Activated T-cell treated with anti-CD3 and anti-CD28 coated beads, Interleukin-2, amount 50 U/mL, for 72 hours (primary cell): Measurements from ENCODE around the gene GAA. TPM values are rescaled to one million over a fixed set of nuclear protein-coding genes. Genes with fewer than 3 reads are reported as not detected.
A peak's percentile ranks its signal among the peaks of the same experiment; 100 is the strongest.

Experiments used
- ATAC-seq, 2 donors: fragments of 150-1000 bp; cut with Tn5 transposase; replicated peaks in 1 of 2; 2 replicates each; pipeline ENCODE4 v1.10.0; 2021; ENCODE audit warnings: moderate library complexity in 2 of 2, mild to moderate bottlenecking in 1 of 2
- DNase-seq, 2 donors: peaks; one replicate each; pipeline ENCODE4 v3.0.0; 2021 to 2022; ENCODE audit warnings: mixed read lengths in 1 of 2
- H3K27ac Mint-ChIP-seq: one replicate; pipeline ENCODE4 v1.8.0; 2022; ENCODE audit warnings: mild to moderate bottlenecking, moderate library complexity, mixed read lengths
- H3K27me3 Mint-ChIP-seq: one replicate; pipeline ENCODE4 v1.8.0; 2022; ENCODE audit warnings: low read depth, mixed read lengths
- H3K36me3 Mint-ChIP-seq, 2 donors: one replicate each; pipeline ENCODE4 v1.8.0; 2022; ENCODE audit warnings: mixed read lengths in 2 of 2, mild to moderate bottlenecking in 1 of 2; ENCODE audit not compliant: insufficient read depth in 2 of 2
- H3K4me1 Mint-ChIP-seq: one replicate; pipeline ENCODE4 v1.8.0; 2022; ENCODE audit warnings: low read depth, mixed read lengths
- H3K4me3 Mint-ChIP-seq, 2 donors: one replicate each; pipeline ENCODE4 v1.8.0; 2022; ENCODE audit warnings: mild to moderate bottlenecking in 2 of 2, mixed read lengths in 2 of 2, moderate library complexity in 2 of 2
- H3K9me3 Mint-ChIP-seq, 2 donors: one replicate each; pipeline ENCODE4 v1.8.0; 2022; ENCODE audit warnings: mixed read lengths in 2 of 2
- total RNA-seq, 2 donors: library from RNA; stranded (reverse); gene quantifications; one replicate each; pipeline ENCODE4 v1.2.3, GENCODE V29; 2022

Gene GAA
- total RNA-seq, 2 donors from 2014 or later: 31.7 to 37.1 TPM

DNA sequence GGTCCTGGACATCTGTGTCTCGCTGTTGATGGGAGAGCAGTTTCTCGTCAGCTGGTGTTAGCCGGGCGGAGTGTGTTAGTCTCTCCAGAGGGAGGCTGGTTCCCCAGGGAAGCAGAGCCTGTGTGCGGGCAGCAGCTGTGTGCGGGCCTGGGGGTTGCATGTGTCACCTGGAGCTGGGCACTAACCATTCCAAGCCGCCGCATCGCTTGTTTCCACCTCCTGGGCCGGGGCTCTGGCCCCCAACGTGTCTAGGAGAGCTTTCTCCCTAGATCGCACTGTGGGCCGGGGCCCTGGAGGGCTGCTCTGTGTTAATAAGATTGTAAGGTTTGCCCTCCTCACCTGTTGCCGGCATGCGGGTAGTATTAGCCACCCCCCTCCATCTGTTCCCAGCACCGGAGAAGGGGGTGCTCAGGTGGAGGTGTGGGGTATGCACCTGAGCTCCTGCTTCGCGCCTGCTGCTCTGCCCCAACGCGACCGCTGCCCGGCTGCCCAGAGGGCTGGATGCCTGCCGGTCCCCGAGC lies 17.9 kb downstream of the GAA start:
- Mint-ChIP-seq H3K27me3 (no peaks in the 10 kb centered on the region), H3K4me1 (no peaks in the 10 kb centered on the region), H3K9me3 (peaks cover 0 to 2% of the 10 kb centered on the region in 2 donors), H3K4me3 (no peak overlapping the region), H3K27ac (no peak overlapping the region), H3K36me3 (peaks cover 3% of the 10 kb centered on the region in 2 donors)
- ATAC-seq: no peak
- DNase-seq: no peak

DNA sequence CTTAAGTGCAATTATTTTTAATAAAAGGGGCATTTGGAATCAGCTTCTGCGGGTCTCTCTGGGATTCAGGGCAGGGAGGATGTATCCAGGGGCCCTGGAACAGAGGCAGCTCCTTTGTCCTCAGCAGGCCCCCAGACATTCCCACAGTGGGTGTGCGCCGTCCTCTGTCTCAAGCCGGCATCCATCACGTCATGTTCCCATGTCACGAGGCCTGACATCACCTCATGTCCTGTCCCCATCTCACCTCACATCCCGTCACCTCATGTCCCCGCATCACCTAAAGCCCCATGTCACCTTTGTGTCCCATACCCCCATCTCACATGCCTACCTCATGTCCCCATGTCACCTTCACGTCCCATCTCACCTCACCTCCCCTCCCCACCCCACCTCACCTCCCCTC lies 18.5 kb downstream of the GAA start:
- Mint-ChIP-seq H3K4me3 (no peak overlapping the region), H3K27me3 (no peaks in the 10 kb centered on the region), H3K36me3 (peaks cover 3% of the 10 kb centered on the region in 2 donors), H3K9me3 (peaks cover 0 to 2% of the 10 kb centered on the region in 2 donors), H3K4me1 (no peaks in the 10 kb centered on the region), H3K27ac (no peak overlapping the region)
- no peak for ATAC-seq
- DNase-seq: no peak

DNA sequence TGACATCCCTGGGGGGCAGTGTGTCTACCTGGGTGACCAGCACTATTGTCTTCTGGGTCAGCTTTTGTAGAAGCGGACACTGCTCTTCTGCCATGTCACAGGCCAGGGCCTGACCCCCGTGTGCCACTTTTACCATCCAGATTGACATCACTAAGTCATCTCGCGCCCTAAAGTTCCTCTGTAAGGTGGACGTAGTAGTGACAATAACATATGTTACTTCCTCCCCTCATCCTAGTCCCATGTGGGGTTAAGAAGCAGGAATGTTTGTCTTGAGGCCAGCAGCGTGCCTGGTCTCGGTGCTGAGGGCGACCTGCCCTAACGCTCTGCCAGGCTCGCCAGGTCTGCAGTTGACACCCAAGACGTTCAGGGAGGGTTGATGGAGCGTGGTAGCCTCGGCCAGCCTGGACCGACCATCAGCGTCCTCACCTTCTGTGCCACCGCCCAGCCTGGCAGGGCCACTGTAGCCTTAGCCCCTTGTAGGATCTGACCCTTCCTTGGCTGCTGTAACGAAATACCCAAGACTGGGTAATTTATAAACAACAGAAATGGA lies 20.7 kb downstream of the GAA start:
- no peaks in the 10 kb centered on the region for H3K9me3 Mint-ChIP-seq
- DNase-seq: no peak
- H3K4me1 Mint-ChIP-seq: no peaks in the 10 kb centered on the region
- ATAC-seq: no peak
- no peaks in the 10 kb centered on the region for H3K36me3 Mint-ChIP-seq
- H3K27me3 Mint-ChIP-seq: no peaks in the 10 kb centered on the region
- H3K4me3 Mint-ChIP-seq: no peak overlapping the region
- H3K27ac Mint-ChIP-seq: no peak overlapping the region

DNA sequence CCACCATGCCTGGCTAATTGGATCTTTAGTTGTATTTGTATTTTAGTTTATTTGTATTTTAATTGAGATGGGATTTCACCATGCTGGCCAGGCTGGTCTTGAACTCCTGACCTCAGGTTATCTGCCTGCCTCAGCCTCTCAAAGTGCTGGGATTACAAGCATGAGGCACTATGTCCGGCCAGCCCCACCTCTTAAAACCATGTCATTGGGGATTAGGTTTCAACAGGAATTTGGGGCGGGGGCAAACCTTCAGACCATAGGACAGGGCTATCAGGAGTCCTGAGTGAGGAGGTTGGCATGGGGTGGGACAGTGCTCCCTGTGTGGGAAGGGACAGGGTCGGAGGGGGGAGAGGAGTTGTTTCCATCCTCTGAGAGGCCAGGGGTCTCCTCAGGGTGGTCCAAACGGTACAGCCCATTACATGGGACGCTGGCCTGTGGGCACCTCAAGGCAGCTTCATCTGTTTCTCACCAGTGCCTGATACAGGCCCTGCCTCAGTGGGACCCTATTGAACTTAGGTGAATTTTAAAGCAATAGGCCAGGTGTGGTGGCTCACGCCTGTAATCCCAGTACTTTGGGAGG lies 21.6 kb downstream of the GAA start:
- no peaks in the 10 kb centered on the region for H3K27me3 Mint-ChIP-seq
- no peak overlapping the region for H3K4me3 Mint-ChIP-seq
- no peak for DNase-seq
- no peaks in the 10 kb centered on the region for H3K36me3 Mint-ChIP-seq
- no peak for ATAC-seq
- H3K4me1 Mint-ChIP-seq: no peaks in the 10 kb centered on the region
- H3K27ac Mint-ChIP-seq: no peak overlapping the region
- H3K9me3 Mint-ChIP-seq: no peaks in the 10 kb centered on the region

DNA sequence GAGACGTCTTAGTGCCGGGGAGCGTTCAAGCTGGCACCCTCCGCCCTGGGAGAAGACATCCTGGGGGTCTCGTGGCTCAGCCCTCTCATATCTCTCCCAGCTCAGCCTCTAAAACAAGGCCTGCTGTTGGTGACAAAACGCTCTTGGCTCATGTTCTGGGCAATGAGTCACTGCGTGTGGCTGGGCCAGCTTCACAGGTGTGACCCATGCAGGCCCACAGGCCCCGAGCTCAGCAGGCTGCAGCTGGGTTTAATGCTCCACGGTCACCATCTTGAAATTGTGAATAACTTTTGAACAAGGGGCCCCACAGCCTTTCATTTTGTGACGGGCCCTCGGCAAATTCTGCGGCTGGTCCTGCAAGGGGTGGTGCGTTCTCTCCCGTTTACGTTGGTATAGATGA lies 22.4 kb downstream of the GAA start:
- no peaks in the 10 kb centered on the region for H3K4me1 Mint-ChIP-seq
- ATAC-seq: no peak
- no peak overlapping the region for H3K27ac Mint-ChIP-seq

DNA sequence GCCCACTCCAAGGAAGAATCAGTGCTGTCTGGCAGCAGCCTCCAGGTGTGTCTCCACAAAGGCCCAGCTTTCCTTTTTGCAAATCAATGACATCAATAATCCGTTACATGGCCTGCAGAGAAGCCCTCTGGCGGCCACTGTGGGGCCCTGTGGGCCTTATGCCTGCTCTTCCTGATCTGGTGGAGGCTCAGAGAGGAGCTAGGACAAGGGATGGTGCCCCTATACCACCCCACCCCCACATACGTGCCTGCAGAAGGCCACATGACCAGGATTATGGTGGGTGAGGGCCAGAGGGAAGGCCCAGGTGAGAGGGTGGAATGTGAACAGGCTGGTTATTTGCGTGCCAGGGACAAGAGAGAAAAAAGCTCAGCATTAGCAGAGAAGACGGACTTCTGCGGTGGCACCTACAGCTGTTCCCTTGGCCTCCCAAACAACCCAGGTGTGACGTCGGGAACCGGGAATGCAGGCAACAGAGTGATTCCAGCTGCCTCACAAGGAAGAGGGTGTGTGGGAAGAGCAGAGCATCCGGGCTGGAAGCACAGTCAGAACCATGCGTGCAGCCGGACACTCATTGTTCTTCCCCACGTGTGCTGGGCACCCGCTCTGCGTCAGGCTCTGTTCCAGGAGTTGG lies 23.1 kb downstream of the GAA start:
- peak in 1 of 2 donors; percentile 20 for ATAC-seq
- no peak for DNase-seq
- Mint-ChIP-seq H3K36me3 (no peaks in the 10 kb centered on the region), H3K9me3 (no peaks in the 10 kb centered on the region), H3K4me3 (no peak overlapping the region), H3K27me3 (peaks cover 10% of the 10 kb centered on the region), H3K4me1 (no peaks in the 10 kb centered on the region), H3K27ac (no peak overlapping the region)

More for the DNA sequence above, 22.4 kb downstream of the GAA start:
- Mint-ChIP-seq H3K4me3 (no peak overlapping the region), H3K27me3 (peaks cover 3% of the 10 kb centered on the region), H3K36me3 (no peaks in the 10 kb centered on the region), H3K9me3 (no peaks in the 10 kb centered on the region)
- DNase-seq: no peak

DNA sequence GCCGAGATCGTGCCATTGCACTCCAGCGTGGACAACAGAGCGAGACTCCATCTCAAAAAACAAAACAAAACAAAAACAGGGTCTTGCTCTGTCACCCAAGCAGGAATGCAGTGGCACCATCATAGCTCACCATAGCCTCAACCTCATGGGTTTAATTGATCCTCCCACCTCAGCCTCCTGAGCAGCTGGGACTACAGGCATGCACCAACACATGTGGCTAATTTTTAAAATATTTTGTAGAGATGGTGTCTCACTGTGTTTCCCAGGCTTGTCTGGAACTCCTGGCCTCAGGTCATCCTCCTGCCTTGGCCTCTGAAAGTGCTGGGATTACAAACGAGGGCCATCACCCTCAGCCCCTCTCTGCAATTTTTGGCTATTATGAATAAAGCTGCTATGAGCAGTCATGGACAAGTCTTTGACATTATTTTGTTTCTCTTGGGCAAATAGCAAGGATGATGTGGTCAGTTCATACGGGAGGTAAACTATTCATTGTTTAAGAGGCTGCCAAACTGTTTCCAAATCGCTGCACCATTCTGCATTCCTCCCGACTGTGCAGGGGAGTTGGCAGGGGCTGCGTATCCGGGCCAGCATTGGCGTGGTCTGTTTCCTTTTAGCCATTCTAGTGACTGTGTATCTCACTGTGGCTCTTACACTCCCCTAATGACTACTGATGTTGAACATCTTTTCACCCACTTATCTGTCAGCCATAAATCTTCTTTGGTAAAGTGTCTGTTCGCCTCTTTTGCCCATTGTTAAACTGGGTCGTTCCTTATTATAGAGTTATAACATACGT lies 24.5 kb downstream of the GAA start:
- DNase-seq (no peak), ATAC-seq (no peak)
- Mint-ChIP-seq H3K27me3 (peaks cover 17% of the 10 kb centered on the region), H3K4me1 (no peaks in the 10 kb centered on the region), H3K36me3 (no peaks in the 10 kb centered on the region), H3K4me3 (no peak overlapping the region), H3K27ac (no peak overlapping the region), H3K9me3 (no peaks in the 10 kb centered on the region)

DNA sequence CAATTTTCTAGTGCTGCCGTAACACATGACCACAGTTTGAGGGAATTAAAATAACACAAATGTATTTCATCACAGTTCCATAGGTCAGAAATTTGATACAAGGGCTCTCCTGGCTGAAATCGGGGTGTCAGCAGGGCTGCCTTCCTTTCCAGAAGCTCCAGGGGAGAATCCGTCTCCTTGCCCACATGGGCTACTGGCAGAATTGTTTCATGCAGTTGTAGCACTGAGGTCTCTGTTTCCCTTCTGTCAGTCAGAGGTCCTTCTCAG lies 25.0 kb downstream of the GAA start:
- Mint-ChIP-seq H3K9me3 (no peaks in the 10 kb centered on the region), H3K36me3 (no peaks in the 10 kb centered on the region), H3K27me3 (peaks cover 17% of the 10 kb centered on the region), H3K4me1 (no peaks in the 10 kb centered on the region), H3K4me3 (no peak overlapping the region), H3K27ac (no peak overlapping the region)
- DNase-seq (no peak), ATAC-seq (no peak)

DNA sequence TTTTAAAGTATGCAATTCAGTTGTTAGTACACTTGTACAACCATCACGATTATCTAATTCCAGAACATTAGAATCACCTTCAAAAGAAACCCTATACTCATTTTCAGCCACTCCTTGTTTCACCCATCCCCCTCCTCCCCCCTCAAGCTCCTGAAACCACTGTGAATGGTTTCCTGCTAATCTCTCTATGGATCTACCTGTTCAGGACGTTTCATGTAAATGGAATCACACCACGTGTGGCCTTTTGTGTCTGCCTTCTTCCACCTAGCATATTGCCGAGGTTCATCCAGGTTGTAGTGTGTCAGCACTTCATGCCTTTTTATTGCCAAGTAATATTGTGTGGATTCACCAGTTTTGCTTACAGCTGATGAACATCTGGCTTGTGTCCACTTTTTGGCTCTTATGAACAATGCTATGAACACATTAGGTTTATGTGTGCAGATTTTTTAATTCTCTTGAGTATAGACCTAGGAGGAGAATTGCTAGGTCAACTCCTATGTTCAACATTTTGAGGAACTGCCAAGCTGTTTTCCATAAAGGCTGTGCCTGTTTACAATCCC lies 27.7 kb downstream of the GAA start:
- H3K9me3 Mint-ChIP-seq: no peaks in the 10 kb centered on the region
- peaks cover 17% of the 10 kb centered on the region for H3K27me3 Mint-ChIP-seq
- no peak overlapping the region for H3K27ac Mint-ChIP-seq
- no peaks in the 10 kb centered on the region for H3K4me1 Mint-ChIP-seq
- H3K4me3 Mint-ChIP-seq: no peak overlapping the region
- H3K36me3 Mint-ChIP-seq: peaks cover 0 to 10% of the 10 kb centered on the region in 2 donors
- ATAC-seq: no peak
- DNase-seq: no peak

DNA sequence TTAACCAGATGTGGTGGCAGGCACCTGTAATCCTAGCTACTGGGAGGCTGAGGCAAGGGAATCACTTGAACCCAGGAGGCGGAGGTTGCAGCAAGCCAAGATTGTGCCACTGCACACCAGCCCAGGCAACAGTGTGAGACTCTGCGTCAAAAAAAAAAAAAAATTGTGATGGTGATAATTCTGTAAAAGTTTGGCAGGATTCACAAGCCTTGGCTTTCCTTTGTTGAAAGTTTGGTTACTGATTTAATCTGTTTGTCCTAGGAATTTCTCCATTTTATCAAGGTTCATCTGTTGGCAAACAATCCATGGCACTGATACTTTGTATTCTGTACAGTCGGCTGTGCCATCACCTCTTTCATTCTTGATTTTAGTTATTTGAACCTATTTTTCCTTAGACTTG lies 29.6 kb downstream of the GAA start:
- Mint-ChIP-seq H3K27me3 (peaks cover 17% of the 10 kb centered on the region), H3K36me3 (peaks cover 1 to 23% of the 10 kb centered on the region in 2 donors), H3K9me3 (no peaks in the 10 kb centered on the region), H3K4me1 (no peaks in the 10 kb centered on the region), H3K4me3 (no peak overlapping the region), H3K27ac (no peak overlapping the region)
- no peak for DNase-seq
- ATAC-seq: no peak

DNA sequence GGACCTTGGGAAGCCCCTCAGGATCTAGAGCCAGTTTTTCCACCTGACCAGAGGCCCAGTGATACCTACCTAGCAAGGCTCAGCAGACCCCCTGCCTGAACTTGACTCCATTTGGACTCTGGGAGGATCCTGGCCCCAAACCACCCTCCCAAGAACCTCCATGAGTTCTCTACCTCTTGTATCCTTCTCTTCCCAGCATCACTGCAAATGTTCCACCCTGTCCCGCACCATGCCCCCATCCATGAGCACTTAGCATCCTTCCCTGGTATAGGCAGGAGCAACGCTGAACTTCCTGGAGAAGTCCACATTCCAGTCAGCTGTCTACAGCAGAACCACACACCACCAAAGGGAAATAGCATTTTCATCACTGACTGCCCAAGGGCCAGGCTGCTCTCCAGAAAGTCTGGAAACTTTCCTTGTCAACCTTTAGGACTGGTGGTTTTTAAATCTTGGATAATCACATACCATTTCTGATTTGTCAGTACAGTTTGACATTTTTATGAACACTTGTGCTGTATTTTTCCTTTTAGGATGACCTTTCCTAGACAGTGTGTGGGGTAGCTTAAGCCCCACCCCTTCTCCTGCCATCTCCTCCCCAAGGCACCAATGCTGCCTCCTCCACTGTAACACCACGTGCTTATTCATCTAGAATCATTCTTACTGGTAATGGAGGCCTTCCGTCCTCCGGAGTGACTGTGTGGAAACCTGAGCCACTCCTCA lies 31.7 kb downstream of the GAA start:
- H3K27me3 Mint-ChIP-seq: peaks cover 17% of the 10 kb centered on the region
- H3K9me3 Mint-ChIP-seq: no peaks in the 10 kb centered on the region
- H3K36me3 Mint-ChIP-seq: peaks cover 8 to 34% of the 10 kb centered on the region in 2 donors
- no peak overlapping the region for H3K4me3 Mint-ChIP-seq
- ATAC-seq (peak in 1 of 2 donors; percentile 31), DNase-seq (no peak)
- no peaks in the 10 kb centered on the region for H3K4me1 Mint-ChIP-seq
- peak overlapping the region; percentile 14 for H3K27ac Mint-ChIP-seq

DNA sequence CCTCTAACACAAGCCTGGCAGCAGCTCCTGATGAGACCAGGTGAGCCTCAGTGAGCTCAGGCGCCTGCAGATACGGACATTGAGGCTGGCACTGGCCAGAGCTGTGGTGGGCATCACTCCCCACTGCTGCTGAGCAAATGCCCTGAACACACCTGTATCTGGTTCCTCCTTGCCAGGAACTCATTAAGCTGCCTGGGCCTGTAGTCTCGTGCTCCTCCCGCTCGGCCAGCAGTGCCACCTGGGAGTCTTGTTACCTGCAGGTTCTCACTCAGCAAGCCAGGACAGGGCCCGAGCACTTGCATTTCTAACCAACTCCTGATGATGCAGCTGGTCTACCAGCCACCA lies 32.2 kb downstream of the GAA start:
- no peak for DNase-seq
- Mint-ChIP-seq H3K27ac (peak overlapping the region; percentile 14), H3K27me3 (peaks cover 16% of the 10 kb centered on the region), H3K4me3 (no peak overlapping the region), H3K4me1 (no peaks in the 10 kb centered on the region), H3K9me3 (no peaks in the 10 kb centered on the region), H3K36me3 (peaks cover 11 to 40% of the 10 kb centered on the region in 2 donors)
- peak in 1 of 2 donors; percentile 21 for ATAC-seq

DNA sequence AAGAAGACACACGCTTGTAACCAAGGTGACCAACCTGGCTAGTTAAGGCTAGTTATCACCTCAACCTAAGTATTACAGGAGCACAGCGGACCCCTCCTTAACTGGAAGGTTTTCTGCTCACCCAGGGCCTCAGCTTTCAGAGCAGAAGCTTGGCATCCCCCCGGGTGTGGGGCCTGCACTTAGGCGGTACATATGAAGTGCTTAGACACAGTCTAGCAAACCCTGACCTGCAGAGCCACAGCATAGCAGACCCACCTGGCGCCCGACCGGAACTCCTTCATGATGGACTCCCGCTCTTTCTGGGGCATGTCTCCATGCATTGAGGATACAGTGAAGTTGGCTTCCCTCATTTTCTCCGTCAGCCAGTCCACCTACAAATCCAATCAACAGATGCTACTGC lies 35.8 kb downstream of the GAA start:
- Mint-ChIP-seq H3K27ac (no peak overlapping the region), H3K4me1 (no peaks in the 10 kb centered on the region), H3K4me3 (no peak overlapping the region), H3K27me3 (no peaks in the 10 kb centered on the region), H3K9me3 (no peaks in the 10 kb centered on the region), H3K36me3 (peaks cover 19 to 63% of the 10 kb centered on the region in 2 donors)
- peak in 1 of 2 donors; percentile 12 for ATAC-seq
- no peak for DNase-seq
